Measurements from ENCODE around the gene FHAD1. TPM values are rescaled to one million over a fixed set of nuclear protein-coding genes. Genes with fewer than 3 reads are reported as not detected.

FHAD1 gene
- total and polyA plus RNA-seq, 2 donors (not counting 1 experiment from before 2014, with no cell fraction given) = not detected

- Histone ChIP-seq H3K9ac (ENCODE audit: low read length) (no peak overlapping the region), H3K9me3 (ENCODE audit: control extremely low read depth in 1 of 3, control insufficient read depth in 2 of 3, insufficient read depth in 1 of 3, low read length in 2 of 3) (no peaks in the 10 kb centered on the region), H3K36me3 (replicated peaks in 1 of 2; ENCODE audit: control extremely low read depth in 1 of 2, control insufficient read depth in 1 of 2, extremely low read depth in 1 of 2, insufficient read depth in 2 of 2, low read length in 1 of 2) (no peaks in the 10 kb centered on the region), H3K4me3 (ENCODE audit: control extremely low read depth in 1 of 5, extremely low read depth in 1 of 5, insufficient read depth in 1 of 5, low read depth in 2 of 5, low read length in 4 of 5) (no peak overlapping the region), H2AFZ (ENCODE audit: insufficient read depth, low read depth, low read length, poor library complexity, severe bottlenecking) (no peak overlapping the region), H3K4me2 (replicated peaks; ENCODE audit: low read depth, low read length, poor library complexity, severe bottlenecking) (no peak overlapping the region), H3K27ac (ENCODE audit: low read length in 2 of 2) (no peak overlapping the region), H4K20me1 (ENCODE audit: control insufficient read depth, insufficient read depth, low read length, poor library complexity, severe bottlenecking) (no peaks in the 10 kb centered on the region), H3K79me2 (ENCODE audit: control insufficient read depth, insufficient read depth, low read length) (no peaks in the 10 kb centered on the region), H3K4me1 (ENCODE audit: control insufficient read depth in 2 of 2, insufficient read depth in 2 of 2, low read length in 2 of 2) (no peaks in the 10 kb centered on the region), H3K27me3 (replicated peaks in 1 of 4; ENCODE audit: control extremely low read depth in 1 of 4, control insufficient read depth in 3 of 4, insufficient read depth in 4 of 4, low read length in 3 of 4) (peaks cover 0 to 6% (median 2%) of the 10 kb centered on the region in 4 experiments)
- H3K4me1 Mint-ChIP-seq = no peaks in the 10 kb centered on the region
- no peak overlapping the region for H3K27ac Mint-ChIP-seq
- intact Hi-C loops (cut with micrococcal nuclease) = no loop called here
- WGBS (ENCODE audit: insufficient coverage) = 89% methylated on average over 6 of the region's 6 CpGs
- no peak for DNase-seq
- peaks cover 13% of the 10 kb centered on the region for H3K27me3 Mint-ChIP-seq
- ChIA-PET POLR2A (no interaction called here), CTCF (interaction anchor here (1.6 kb wide), 1 partner anchor 10 kb away, joined by 7 read pairs; no protein-coding TSS in a partner anchor)
- H3K4me3 Mint-ChIP-seq = no peak overlapping the region
- ATAC-seq (ENCODE audit: low read depth) = no peak
- no peaks in the 10 kb centered on the region for H3K9me3 Mint-ChIP-seq (ENCODE audit: insufficient read depth)
- TF ChIP-seq, protein P1, sequence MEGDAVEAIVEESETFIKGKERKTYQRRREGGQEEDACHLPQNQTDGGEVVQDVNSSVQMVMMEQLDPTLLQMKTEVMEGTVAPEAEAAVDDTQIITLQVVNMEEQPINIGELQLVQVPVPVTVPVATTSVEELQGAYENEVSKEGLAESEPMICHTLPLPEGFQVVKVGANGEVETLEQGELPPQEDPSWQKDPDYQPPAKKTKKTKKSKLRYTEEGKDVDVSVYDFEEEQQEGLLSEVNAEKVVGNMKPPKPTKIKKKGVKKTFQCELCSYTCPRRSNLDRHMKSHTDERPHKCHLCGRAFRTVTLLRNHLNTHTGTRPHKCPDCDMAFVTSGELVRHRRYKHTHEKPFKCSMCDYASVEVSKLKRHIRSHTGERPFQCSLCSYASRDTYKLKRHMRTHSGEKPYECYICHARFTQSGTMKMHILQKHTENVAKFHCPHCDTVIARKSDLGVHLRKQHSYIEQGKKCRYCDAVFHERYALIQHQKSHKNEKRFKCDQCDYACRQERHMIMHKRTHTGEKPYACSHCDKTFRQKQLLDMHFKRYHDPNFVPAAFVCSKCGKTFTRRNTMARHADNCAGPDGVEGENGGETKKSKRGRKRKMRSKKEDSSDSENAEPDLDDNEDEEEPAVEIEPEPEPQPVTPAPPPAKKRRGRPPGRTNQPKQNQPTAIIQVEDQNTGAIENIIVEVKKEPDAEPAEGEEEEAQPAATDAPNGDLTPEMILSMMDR (IDR thresholded peaks at IDR 0.05) = no peak
- TF ChIP-seq EZH2 (IDR thresholded peaks at IDR 0.05; ENCODE audit: borderline replicate concordance, insufficient read depth, low read depth, low read length, poor library complexity, severe bottlenecking) = no peak
Observed at GRCh38 chr1:15441247-15441646, 194.2 kb downstream of the FHAD1 start.

DNA sequence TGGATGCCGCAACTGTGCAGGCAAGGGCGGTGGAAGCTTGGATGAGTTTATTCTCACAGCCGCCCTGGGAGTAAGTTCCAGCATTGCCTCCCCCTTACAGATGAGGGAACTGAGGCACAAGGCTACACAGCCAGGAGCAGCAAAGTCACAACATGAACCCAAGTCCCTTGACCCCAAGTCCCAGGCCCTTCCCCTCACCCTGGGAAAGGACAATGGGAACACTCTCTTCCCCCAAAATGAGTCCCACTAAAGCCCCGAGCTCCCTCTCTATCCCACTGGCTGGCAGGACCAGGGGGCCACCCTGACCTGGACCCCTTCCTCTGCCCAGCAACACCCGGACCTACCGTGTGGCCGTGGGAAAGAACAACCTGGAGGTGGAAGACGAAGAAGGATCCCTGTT, 195.1 kb downstream of the FHAD1 start:
- Histone ChIP-seq H4K20me1 (ENCODE audit: control insufficient read depth, insufficient read depth, low read length, poor library complexity, severe bottlenecking) (no peaks in the 10 kb centered on the region), H3K4me1 (ENCODE audit: control insufficient read depth in 2 of 2, insufficient read depth in 2 of 2, low read length in 2 of 2) (no peaks in the 10 kb centered on the region), H3K4me2 (replicated peaks; ENCODE audit: low read depth, low read length, poor library complexity, severe bottlenecking) (no peak overlapping the region), H3K36me3 (replicated peaks in 1 of 2; ENCODE audit: control extremely low read depth in 1 of 2, control insufficient read depth in 1 of 2, extremely low read depth in 1 of 2, insufficient read depth in 2 of 2, low read length in 1 of 2) (no peaks in the 10 kb centered on the region), H3K79me2 (ENCODE audit: control insufficient read depth, insufficient read depth, low read length) (no peaks in the 10 kb centered on the region), H3K27ac (ENCODE audit: low read length in 2 of 2) (no peak overlapping the region), H3K27me3 (replicated peaks in 1 of 4; ENCODE audit: control extremely low read depth in 1 of 4, control insufficient read depth in 3 of 4, insufficient read depth in 4 of 4, low read length in 3 of 4) (peaks cover 0 to 10% (median 3%) of the 10 kb centered on the region in 4 experiments), H3K9me3 (ENCODE audit: control extremely low read depth in 1 of 3, control insufficient read depth in 2 of 3, insufficient read depth in 1 of 3, low read length in 2 of 3) (no peaks in the 10 kb centered on the region), H3K4me3 (ENCODE audit: control extremely low read depth in 1 of 5, extremely low read depth in 1 of 5, insufficient read depth in 1 of 5, low read depth in 2 of 5, low read length in 4 of 5) (no peak overlapping the region), H2AFZ (ENCODE audit: insufficient read depth, low read depth, low read length, poor library complexity, severe bottlenecking) (no peak overlapping the region), H3K9ac (ENCODE audit: low read length) (no peak overlapping the region)
- POLR2A ChIA-PET = no interaction called here
- ATAC-seq (ENCODE audit: low read depth) (no peak), DNase-seq (no peak)
- no peak for TF ChIP-seq EZH2 (IDR thresholded peaks at IDR 0.05; ENCODE audit: borderline replicate concordance, insufficient read depth, low read depth, low read length, poor library complexity, severe bottlenecking)
- TF ChIP-seq, protein P1 (IDR thresholded peaks at IDR 0.05) = no peak
- Mint-ChIP-seq H3K4me3 (no peak overlapping the region), H3K9me3 (ENCODE audit: insufficient read depth) (no peaks in the 10 kb centered on the region), H3K4me1 (no peaks in the 10 kb centered on the region), H3K27ac (no peak overlapping the region), H3K27me3 (peaks cover 14% of the 10 kb centered on the region)
- 89% methylated on average over 6 of the region's 8 CpGs for whole genome bisulfite sequencing (ENCODE audit: insufficient coverage)
- CTCF ChIA-PET = no interaction called here
- intact Hi-C loops (cut with micrococcal nuclease) = no loop called here
